ENCODE measurements around the gene GPC3.

DNA sequence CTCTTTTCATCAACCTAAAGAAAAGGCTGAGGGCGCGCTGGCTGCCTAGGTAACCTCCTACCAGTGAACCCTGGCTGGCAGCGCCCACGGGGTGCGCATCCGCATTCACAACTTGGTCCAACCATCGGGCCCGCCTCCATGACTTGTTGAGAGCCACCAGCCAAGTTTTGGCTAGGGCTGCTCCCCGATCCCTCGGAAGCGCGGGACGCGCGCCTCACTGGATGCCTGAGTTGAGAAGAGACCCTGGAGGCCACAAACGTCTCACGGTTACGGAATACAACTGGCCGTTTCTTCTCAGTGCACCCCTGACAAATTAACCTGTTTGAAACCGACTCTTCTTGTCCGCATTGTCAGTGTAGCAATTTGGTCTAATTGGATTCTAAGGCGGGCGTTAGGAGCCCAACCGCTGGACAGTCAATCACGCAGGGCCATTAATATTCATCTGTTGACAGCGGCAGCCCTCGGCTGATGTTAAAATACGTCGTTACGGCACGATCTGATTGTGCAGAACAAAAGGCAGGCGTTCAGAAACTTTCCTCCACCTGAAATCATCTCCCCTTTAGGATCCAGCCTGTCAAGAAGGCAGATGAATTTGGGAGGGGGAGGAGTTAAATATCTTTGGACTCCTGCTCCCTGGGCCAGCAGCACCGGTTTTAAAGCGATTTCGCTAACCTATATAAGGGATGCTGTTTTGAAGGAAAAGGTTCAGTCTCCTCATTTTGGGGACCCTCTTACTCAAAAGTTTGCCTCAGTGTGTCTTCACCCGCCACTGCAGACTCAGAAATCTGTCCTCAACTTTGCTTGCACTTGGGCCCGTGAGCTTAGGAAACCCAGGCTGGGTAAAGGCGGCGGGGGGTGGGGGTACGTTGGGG lies 1.2 kb downstream of the GPC3 start:
- TF ChIP-seq CREB1 (IDR thresholded peaks at IDR 0.05; ENCODE audit: low read depth), result no peak
- TF ChIP-seq CEBPB (IDR thresholded peaks at IDR 0.05), result no peak
- no peak for TF ChIP-seq EP300 (IDR thresholded peaks at IDR 0.05; ENCODE audit: borderline replicate concordance)

All from Ishikawa (cell line).